Heart left ventricle (tissue), 13 donors: Measurements from ENCODE around the gene AAK1.

Experiments
- POLR2A ChIP-seq, 2 donors: fragments of 450-650 bp; IDR thresholded peaks; one replicate each; pipeline ENCODE4 v1.6.1; 2017; ENCODE audit warnings: antibody characterized with exemption in 2 of 2, mild to moderate bottlenecking in 2 of 2, moderate library complexity in 2 of 2
- TF ChIP-seq, protein P1 (sequence below), 12 donors: fragments of 200-600 bp; sonication (generic) in 4 of 12; IDR thresholded peaks; one replicate each; pipeline versions ENCODE4 v1.5.0 to v1.8.0; 2018 to 2022; ENCODE audit warnings: antibody characterized with exemption in 12 of 12, mild to moderate bottlenecking in 5 of 12
- donor health status: ischemic (EF 13 %, LVEDD 7.1; RV severe dilation, severe dysfunction).
- donor health status: DM: no; HTN: yes; CAD: no.
- donor health status: DM: no; HTN: no; CAD: no.
- donor health status: ischemic (EF 25% LVEDD 6.9; RV normal size, moderate dysfunction).
- donor health status: ischemic (EF 25% LVEDD 5.7; RV mildly dilated, moderate dysfunction).
- donor health status: ischemic (EF 35%, LVEDD 5.7; RV mildly dilated, moderate dysfunction).
- donor health status: nonischemic (EF 11% LVEDD 7.7; RV severe dilation, severe dysfunction).
- donor health status: DM: yes; HTN: yes; CAD: no.
- donor health status: PGD.
- donor health status: ischemic (EF 29% LVEDD 5.4; RV normal size, mild dysfunction).
- donor health status: nonischemic (EF 23%, LVEDD 6.1; RV moderate dilation, normal function).

DNA sequence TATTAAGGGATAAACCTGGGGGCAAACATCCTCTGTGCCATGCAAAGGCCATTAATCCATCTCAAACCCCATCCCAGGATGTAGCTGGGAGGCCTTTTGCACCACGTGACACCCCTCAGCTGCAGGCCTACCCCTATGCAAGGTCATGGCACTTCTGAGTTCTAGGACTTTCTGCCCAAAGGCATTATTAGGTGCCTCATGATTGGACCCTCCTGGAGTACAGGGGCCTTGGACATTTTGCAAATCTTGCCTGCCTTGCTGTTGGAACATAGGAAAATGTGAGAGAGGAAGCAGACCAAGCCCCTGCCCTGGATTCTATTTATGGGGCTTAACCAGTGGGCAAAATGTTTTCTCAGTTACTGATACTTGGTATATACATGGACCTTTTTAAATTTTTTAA is 162.1 kb downstream of the AAK1 start:
- TF ChIP-seq, protein P1, sequence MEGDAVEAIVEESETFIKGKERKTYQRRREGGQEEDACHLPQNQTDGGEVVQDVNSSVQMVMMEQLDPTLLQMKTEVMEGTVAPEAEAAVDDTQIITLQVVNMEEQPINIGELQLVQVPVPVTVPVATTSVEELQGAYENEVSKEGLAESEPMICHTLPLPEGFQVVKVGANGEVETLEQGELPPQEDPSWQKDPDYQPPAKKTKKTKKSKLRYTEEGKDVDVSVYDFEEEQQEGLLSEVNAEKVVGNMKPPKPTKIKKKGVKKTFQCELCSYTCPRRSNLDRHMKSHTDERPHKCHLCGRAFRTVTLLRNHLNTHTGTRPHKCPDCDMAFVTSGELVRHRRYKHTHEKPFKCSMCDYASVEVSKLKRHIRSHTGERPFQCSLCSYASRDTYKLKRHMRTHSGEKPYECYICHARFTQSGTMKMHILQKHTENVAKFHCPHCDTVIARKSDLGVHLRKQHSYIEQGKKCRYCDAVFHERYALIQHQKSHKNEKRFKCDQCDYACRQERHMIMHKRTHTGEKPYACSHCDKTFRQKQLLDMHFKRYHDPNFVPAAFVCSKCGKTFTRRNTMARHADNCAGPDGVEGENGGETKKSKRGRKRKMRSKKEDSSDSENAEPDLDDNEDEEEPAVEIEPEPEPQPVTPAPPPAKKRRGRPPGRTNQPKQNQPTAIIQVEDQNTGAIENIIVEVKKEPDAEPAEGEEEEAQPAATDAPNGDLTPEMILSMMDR (IDR thresholded peaks at IDR 0.05): no peak
- no peak for TF ChIP-seq POLR2A (IDR thresholded peaks at IDR 0.05)
